ENCODE measurements around the gene SKAP2. TPM values are rescaled to one million over a fixed set of nuclear protein-coding genes. Genes with fewer than 3 reads are reported as not detected.

Gene SKAP2
- total RNA-seq, 2 donors from 2014 or later = 3.3 to 3.4 TPM

GRCh38 chr7:26633557-26633956, 230.8 kb downstream of the SKAP2 start:
- H3K27ac ChIP-seq (ENCODE audit: low read depth, low read length) = no peak overlapping the region
- no peaks in the 10 kb centered on the region for H3K36me3 ChIP-seq (ENCODE audit: control insufficient read depth, insufficient read depth, low read length)
- no peaks in the 10 kb centered on the region for H3K27me3 Mint-ChIP-seq (ENCODE audit: insufficient read depth)
- no peaks in the 10 kb centered on the region for H3K4me1 Mint-ChIP-seq
- H3K4me3 ChIP-seq (ENCODE audit: low read length) = no peak overlapping the region
- WGBS, 2 experiments (ENCODE audit: insufficient coverage in 1 of 2, insufficient read length in 1 of 2) = 95 to 100% methylated on average over 2 to 3 of the region's 3 CpGs
- H3K27me3 ChIP-seq (ENCODE audit: control insufficient read depth, insufficient read depth, low read length, poor library complexity, severe bottlenecking) = no peaks in the 10 kb centered on the region
- H3K9ac ChIP-seq (ENCODE audit: extremely low read depth, low read length, poor library complexity, severe bottlenecking) = no peak overlapping the region
- no peak overlapping the region for H3K27ac Mint-ChIP-seq
- H3K4me3 Mint-ChIP-seq = no peak overlapping the region
- no peak for DNase-seq
- H3K4me1 ChIP-seq (ENCODE audit: control insufficient read depth, insufficient read depth, low read length) = no peaks in the 10 kb centered on the region
- H3K36me3 Mint-ChIP-seq (ENCODE audit: low read depth) = no peaks in the 10 kb centered on the region
- no peaks in the 10 kb centered on the region for H3K9me3 Mint-ChIP-seq
- H3K9me3 ChIP-seq (ENCODE audit: control insufficient read depth, low read length) = no peaks in the 10 kb centered on the region
- TF ChIP-seq CTCF (conservative IDR thresholded peaks at IDR 0.05) = no peak

GRCh38 chr7:26631601-26632000, 232.8 kb downstream of the SKAP2 start:
- H3K27me3 Mint-ChIP-seq (ENCODE audit: insufficient read depth) = no peaks in the 10 kb centered on the region
- no peaks in the 10 kb centered on the region for H3K9me3 Mint-ChIP-seq
- no peak for TF ChIP-seq CTCF (conservative IDR thresholded peaks at IDR 0.05)
- H3K36me3 Mint-ChIP-seq (ENCODE audit: low read depth) = no peaks in the 10 kb centered on the region
- Histone ChIP-seq H3K4me3 (ENCODE audit: low read length) (no peak overlapping the region), H3K9ac (ENCODE audit: extremely low read depth, low read length, poor library complexity, severe bottlenecking) (no peak overlapping the region), H3K9me3 (ENCODE audit: control insufficient read depth, low read length) (no peaks in the 10 kb centered on the region), H3K27me3 (ENCODE audit: control insufficient read depth, insufficient read depth, low read length, poor library complexity, severe bottlenecking) (no peaks in the 10 kb centered on the region), H3K4me1 (ENCODE audit: control insufficient read depth, insufficient read depth, low read length) (no peaks in the 10 kb centered on the region), H3K36me3 (ENCODE audit: control insufficient read depth, insufficient read depth, low read length) (no peaks in the 10 kb centered on the region), H3K27ac (ENCODE audit: low read depth, low read length) (no peak overlapping the region)
- no peak overlapping the region for H3K4me3 Mint-ChIP-seq
- 93 to 95% methylated on average over 3 to 6 of the region's 6 CpGs for whole genome bisulfite sequencing, 2 experiments (ENCODE audit: insufficient coverage in 1 of 2, insufficient read length in 1 of 2)
- no peak for DNase-seq
- H3K27ac Mint-ChIP-seq = no peak overlapping the region
- no peaks in the 10 kb centered on the region for H3K4me1 Mint-ChIP-seq

GRCh38 chr7:26630941-26631580, 233.3 kb downstream of the SKAP2 start:
- H3K27me3 Mint-ChIP-seq (ENCODE audit: insufficient read depth) = no peaks in the 10 kb centered on the region
- Histone ChIP-seq H3K9me3 (ENCODE audit: control insufficient read depth, low read length) (no peaks in the 10 kb centered on the region), H3K4me3 (ENCODE audit: low read length) (no peak overlapping the region), H3K4me1 (ENCODE audit: control insufficient read depth, insufficient read depth, low read length) (no peaks in the 10 kb centered on the region), H3K27me3 (ENCODE audit: control insufficient read depth, insufficient read depth, low read length, poor library complexity, severe bottlenecking) (no peaks in the 10 kb centered on the region), H3K9ac (ENCODE audit: extremely low read depth, low read length, poor library complexity, severe bottlenecking) (no peak overlapping the region), H3K36me3 (ENCODE audit: control insufficient read depth, insufficient read depth, low read length) (no peaks in the 10 kb centered on the region), H3K27ac (ENCODE audit: low read depth, low read length) (no peak overlapping the region)
- no peaks in the 10 kb centered on the region for H3K4me1 Mint-ChIP-seq
- DNase-seq = no peak
- 91 to 94% methylated on average over 10 to 14 of the region's 14 CpGs for WGBS, 2 experiments (ENCODE audit: insufficient coverage in 1 of 2, insufficient read length in 1 of 2)
- H3K36me3 Mint-ChIP-seq (ENCODE audit: low read depth) = no peaks in the 10 kb centered on the region
- no peak overlapping the region for H3K4me3 Mint-ChIP-seq
- H3K27ac Mint-ChIP-seq = no peak overlapping the region
- no peaks in the 10 kb centered on the region for H3K9me3 Mint-ChIP-seq
- TF ChIP-seq CTCF (conservative IDR thresholded peaks at IDR 0.05) = no peak

All from endodermal cell (in vitro differentiated cells).